Peyer's patch (tissue), 4 donors: ENCODE data around the gene CDK11A.

Source experiments
- POLR2A ChIP-seq, 2 donors: fragments of 450-650 bp; IDR thresholded peaks; one replicate each; pipeline ENCODE4 v1.5.1; 2017; ENCODE audit warnings: antibody characterized with exemption in 2 of 2, mild to moderate bottlenecking in 2 of 2, moderate library complexity in 2 of 2
- TF ChIP-seq, protein P1 (sequence below), 6 experiments: fragments of 450-650 bp in 4 of 6; fragments of 200-600 bp in 2 of 6; sonication (generic) in 1 of 6; IDR thresholded peaks; one replicate each; pipeline ENCODE4 v1.5.1; 2017 to 2019; ENCODE audit warnings: antibody characterized with exemption in 6 of 6, mild to moderate bottlenecking in 3 of 6, moderate library complexity in 1 of 6

DNA sequence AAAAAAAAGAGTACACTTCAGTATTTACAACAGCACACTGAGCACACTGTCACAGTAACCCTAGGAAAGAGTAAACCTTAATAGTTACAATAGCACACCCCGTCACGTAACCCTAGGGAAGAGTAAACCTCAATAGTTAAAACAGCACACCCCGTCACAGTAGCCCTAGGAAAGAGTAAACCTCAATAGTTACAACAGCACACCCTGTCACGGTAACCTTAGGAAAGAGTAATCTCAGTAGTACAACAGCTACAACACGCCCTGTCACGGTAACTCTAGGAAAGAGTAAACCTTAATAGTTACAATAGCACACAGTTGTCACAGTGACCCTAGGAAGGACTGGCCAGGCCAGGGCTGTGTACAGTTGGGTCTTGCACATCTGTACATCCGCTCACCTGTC, 3.0 kb downstream of the CDK11A start:
- TF ChIP-seq, protein P1, sequence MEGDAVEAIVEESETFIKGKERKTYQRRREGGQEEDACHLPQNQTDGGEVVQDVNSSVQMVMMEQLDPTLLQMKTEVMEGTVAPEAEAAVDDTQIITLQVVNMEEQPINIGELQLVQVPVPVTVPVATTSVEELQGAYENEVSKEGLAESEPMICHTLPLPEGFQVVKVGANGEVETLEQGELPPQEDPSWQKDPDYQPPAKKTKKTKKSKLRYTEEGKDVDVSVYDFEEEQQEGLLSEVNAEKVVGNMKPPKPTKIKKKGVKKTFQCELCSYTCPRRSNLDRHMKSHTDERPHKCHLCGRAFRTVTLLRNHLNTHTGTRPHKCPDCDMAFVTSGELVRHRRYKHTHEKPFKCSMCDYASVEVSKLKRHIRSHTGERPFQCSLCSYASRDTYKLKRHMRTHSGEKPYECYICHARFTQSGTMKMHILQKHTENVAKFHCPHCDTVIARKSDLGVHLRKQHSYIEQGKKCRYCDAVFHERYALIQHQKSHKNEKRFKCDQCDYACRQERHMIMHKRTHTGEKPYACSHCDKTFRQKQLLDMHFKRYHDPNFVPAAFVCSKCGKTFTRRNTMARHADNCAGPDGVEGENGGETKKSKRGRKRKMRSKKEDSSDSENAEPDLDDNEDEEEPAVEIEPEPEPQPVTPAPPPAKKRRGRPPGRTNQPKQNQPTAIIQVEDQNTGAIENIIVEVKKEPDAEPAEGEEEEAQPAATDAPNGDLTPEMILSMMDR (IDR thresholded peaks at IDR 0.05), result no peak
- TF ChIP-seq POLR2A (IDR thresholded peaks at IDR 0.05), result no peak
